Dedifferentiated amniotic fluid mesenchymal stem cell (primary cell): ENCODE results near the gene FAM3A.
"Not testable (repeated sequence)": the region's sequence is repeated elsewhere in the genome, so short reads cannot be mapped to it uniquely, and the experiment has no call there.

Experiments used
- DNase-seq: peaks from one replicate; pipeline ENCODE4 v3.0.0-alpha.2; 2016; ENCODE audit errors: extremely low spot score

FAM3A gene

GRCh38 chrX:154505734-154506133, 10.3 kb downstream of the FAM3A start:
- no peak for DNase-seq

- DNase-seq, result no peak
Measured at GRCh38 chrX:154502989-154503388, 13.0 kb downstream of the FAM3A start.

- DNase-seq, result no peak
Measured at GRCh38 chrX:154502098-154502497, 13.9 kb downstream of the FAM3A start.

GRCh38 chrX:154501423-154501822, 14.6 kb downstream of the FAM3A start:
- DNase-seq, result not testable (repeated sequence)

- not testable (repeated sequence) for DNase-seq
Measured at GRCh38 chrX:154496591-154497137, 19.4 kb downstream of the FAM3A start.

GRCh38 chrX:154495472-154495922, 20.5 kb downstream of the FAM3A start:
- DNase-seq, result no peak

GRCh38 chrX:154494715-154495114, 21.3 kb downstream of the FAM3A start:
- DNase-seq, result no peak

- DNase-seq, result peak; percentile 84
Measured at GRCh38 chrX:154490414-154491083, 25.5 kb downstream of the FAM3A start, which contains the start of gene SLC10A3. SLC10A3 (minus strand) TSS chrX:154490629; CDS start chrX:154488940, 1,689 bp downstream.

- no peak for DNase-seq
Measured at GRCh38 chrX:154490021-154490413, 26.0 kb downstream of the FAM3A start.

GRCh38 chrX:154489182-154489581, 26.9 kb downstream of the FAM3A start:
- DNase-seq, result no peak

GRCh38 chrX:154488336-154489075, 27.5 kb downstream of the FAM3A start:
- DNase-seq, result no peak

GRCh38 chrX:154487518-154488290, 28.3 kb downstream of the FAM3A start:
- DNase-seq, result no peak

GRCh38 chrX:154486396-154487207, 29.4 kb downstream of the FAM3A start, which contains the start of gene UBL4A:
UBL4A (minus strand) TSS chrX:154486615; CDS start chrX:154486584, 31 bp downstream.
- no peak for DNase-seq

GRCh38 chrX:154486052-154486395, 30.0 kb downstream of the FAM3A start:
- no peak for DNase-seq

GRCh38 chrX:154485150-154486051, 30.6 kb downstream of the FAM3A start:
- DNase-seq, result no peak

- no peak for DNase-seq
Measured at GRCh38 chrX:154484255-154485149, 31.5 kb downstream of the FAM3A start.

GRCh38 chrX:154483325-154483724, 32.7 kb downstream of the FAM3A start:
- DNase-seq, result no peak

GRCh38 chrX:154482786-154483185, 33.2 kb downstream of the FAM3A start:
- DNase-seq, result no peak
